ENCODE data around the gene SNAPC2. TPM values are rescaled to one million over a fixed set of nuclear protein-coding genes. Genes with fewer than 3 reads are reported as not detected.
"Not testable (repeated sequence)": the region's sequence is repeated elsewhere in the genome, so short reads cannot be mapped to it uniquely, and the experiment has no call there.

The SNAPC2 gene
- total RNA-seq, 1 donor from 2014 or later = 10.8 TPM

DNA sequence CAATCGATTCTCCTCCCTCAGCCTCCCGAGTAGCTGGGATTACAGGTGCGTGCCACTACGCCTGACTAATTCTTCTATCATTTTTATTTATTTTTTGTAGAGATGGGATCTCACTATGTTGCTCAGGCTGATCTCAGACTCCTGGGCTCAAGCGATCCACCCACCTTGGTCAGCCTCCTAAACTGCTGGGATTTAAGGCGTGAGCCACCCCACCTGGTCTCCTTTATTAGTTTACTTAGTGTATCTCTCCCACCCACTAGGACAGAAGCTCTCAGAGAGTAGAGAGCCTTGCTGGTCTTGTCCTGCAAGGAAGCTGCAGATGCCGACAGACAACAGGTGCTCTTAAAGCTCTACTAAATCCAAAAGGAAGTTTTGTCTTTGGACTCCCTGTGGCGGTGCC is 34.3 kb upstream of the SNAPC2 start:
- H3K4me1 Mint-ChIP-seq (ENCODE audit: low read depth) = no peaks in the 10 kb centered on the region
- no peak for DNase-seq (ENCODE audit: low spot score, unreplicated experiment)
- TF ChIP-seq, protein P1, sequence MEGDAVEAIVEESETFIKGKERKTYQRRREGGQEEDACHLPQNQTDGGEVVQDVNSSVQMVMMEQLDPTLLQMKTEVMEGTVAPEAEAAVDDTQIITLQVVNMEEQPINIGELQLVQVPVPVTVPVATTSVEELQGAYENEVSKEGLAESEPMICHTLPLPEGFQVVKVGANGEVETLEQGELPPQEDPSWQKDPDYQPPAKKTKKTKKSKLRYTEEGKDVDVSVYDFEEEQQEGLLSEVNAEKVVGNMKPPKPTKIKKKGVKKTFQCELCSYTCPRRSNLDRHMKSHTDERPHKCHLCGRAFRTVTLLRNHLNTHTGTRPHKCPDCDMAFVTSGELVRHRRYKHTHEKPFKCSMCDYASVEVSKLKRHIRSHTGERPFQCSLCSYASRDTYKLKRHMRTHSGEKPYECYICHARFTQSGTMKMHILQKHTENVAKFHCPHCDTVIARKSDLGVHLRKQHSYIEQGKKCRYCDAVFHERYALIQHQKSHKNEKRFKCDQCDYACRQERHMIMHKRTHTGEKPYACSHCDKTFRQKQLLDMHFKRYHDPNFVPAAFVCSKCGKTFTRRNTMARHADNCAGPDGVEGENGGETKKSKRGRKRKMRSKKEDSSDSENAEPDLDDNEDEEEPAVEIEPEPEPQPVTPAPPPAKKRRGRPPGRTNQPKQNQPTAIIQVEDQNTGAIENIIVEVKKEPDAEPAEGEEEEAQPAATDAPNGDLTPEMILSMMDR (IDR thresholded peaks at IDR 0.05; ENCODE audit: unreplicated experiment) = no peak
- no peak overlapping the region for H3K4me3 Mint-ChIP-seq (ENCODE audit: low read depth)
- no peaks in the 10 kb centered on the region for H3K36me3 Mint-ChIP-seq (ENCODE audit: insufficient read depth)
- no peak overlapping the region for H3K27ac Mint-ChIP-seq
- peaks cover 16% of the 10 kb centered on the region for H3K27me3 Mint-ChIP-seq
- H3K9me3 Mint-ChIP-seq (ENCODE audit: low read depth) = no peaks in the 10 kb centered on the region

- Mint-ChIP-seq H3K36me3 (ENCODE audit: insufficient read depth) (no peaks in the 10 kb centered on the region), H3K27ac (no peak overlapping the region), H3K4me3 (ENCODE audit: low read depth) (no peak overlapping the region), H3K27me3 (peaks cover 20% of the 10 kb centered on the region), H3K4me1 (ENCODE audit: low read depth) (no peaks in the 10 kb centered on the region), H3K9me3 (ENCODE audit: low read depth) (no peaks in the 10 kb centered on the region)
- no peak for DNase-seq (ENCODE audit: low spot score, unreplicated experiment)
- TF ChIP-seq, protein P1 (IDR thresholded peaks at IDR 0.05; ENCODE audit: unreplicated experiment) = no peak
Measured at GRCh38 chr19:7887408-7888144, 32.6 kb upstream of the SNAPC2 start.

GRCh38 chr19:7888145-7888825 is 31.9 kb upstream of the SNAPC2 start, which contains the start of gene LRRC8E:
TSS of gene LRRC8E (plus strand) at chr19:7888510. CDS start at chr19:7895604, 7,094 bp downstream.
- peaks cover 20% of the 10 kb centered on the region for H3K27me3 Mint-ChIP-seq
- no peaks in the 10 kb centered on the region for H3K9me3 Mint-ChIP-seq (ENCODE audit: low read depth)
- DNase-seq (ENCODE audit: low spot score, unreplicated experiment) = peak; percentile 69
- H3K27ac Mint-ChIP-seq = no peak within 1 kb of the TSS
- TF ChIP-seq, protein P1 (IDR thresholded peaks at IDR 0.05; ENCODE audit: unreplicated experiment) = no peak
- no peaks in the 10 kb centered on the region for H3K4me1 Mint-ChIP-seq (ENCODE audit: low read depth)
- no peaks in the 10 kb centered on the region for H3K36me3 Mint-ChIP-seq (ENCODE audit: insufficient read depth)
- peak within 1 kb of the TSS; percentile 58 for H3K4me3 Mint-ChIP-seq (ENCODE audit: low read depth)

DNA sequence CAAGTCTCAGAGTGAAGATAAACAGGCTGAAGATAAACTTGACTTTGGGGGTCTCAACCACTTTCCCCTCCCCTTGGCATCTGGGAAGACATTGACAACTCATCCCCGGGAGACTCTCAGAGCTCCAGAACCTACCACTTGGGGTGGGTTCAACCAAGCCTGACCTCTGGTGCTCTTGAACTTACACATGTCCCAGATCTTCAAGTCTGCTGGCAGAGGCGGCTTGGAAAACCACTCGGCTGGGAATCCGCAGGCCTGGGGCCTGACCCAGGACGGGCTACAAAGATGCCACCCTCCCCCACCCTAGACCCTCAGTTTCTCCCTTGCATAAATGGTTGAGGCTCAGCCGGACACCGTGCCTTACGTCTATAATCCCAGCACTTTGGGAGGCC is 31.3 kb upstream of the SNAPC2 start:
- H3K9me3 Mint-ChIP-seq (ENCODE audit: low read depth) = no peaks in the 10 kb centered on the region
- TF ChIP-seq, protein P1 (IDR thresholded peaks at IDR 0.05; ENCODE audit: unreplicated experiment) = no peak
- no peak overlapping the region for H3K27ac Mint-ChIP-seq
- H3K27me3 Mint-ChIP-seq = peaks cover 20% of the 10 kb centered on the region
- DNase-seq (ENCODE audit: low spot score, unreplicated experiment) = no peak
- H3K36me3 Mint-ChIP-seq (ENCODE audit: insufficient read depth) = no peaks in the 10 kb centered on the region
- peak overlapping the region; percentile 58 for H3K4me3 Mint-ChIP-seq (ENCODE audit: low read depth)
- H3K4me1 Mint-ChIP-seq (ENCODE audit: low read depth) = no peaks in the 10 kb centered on the region

DNA sequence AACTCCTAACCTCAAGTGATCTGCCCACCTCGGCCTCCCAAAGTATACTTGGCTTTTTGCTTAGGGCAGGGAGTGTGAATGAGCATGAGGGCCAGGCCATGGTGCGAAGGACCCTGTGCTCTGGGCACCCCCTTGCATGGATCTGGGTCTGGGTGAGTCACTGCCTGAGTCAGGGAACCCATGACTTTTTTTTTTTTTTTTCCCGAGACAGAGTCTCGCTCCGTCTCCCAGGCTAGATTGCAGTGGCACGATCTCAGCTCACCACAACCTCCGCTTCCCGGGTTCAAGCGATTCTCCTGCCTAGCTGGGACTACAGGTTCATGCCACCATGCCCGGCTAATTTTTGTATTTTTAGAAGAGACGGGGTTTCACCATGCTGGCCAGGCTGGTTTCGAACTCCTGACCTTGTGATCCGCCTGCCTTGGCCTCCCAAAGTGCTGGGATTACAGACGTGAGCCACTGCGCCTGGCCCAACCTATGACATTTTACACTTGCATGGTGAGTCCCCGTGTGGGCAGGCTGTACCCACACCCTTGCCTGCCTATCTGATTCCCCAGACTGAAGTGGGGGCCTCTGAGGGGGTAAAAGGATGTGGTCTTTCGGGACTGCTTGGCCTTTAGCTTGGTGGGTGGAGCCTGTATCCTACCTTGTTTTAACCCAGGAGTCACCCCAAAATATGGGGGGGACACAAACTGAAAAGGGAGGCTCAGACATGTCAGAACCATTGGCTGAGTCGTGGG is 26.6 kb upstream of the SNAPC2 start:
- not testable (repeated sequence) for H3K9me3 Mint-ChIP-seq (ENCODE audit: low read depth); H3K4me3 Mint-ChIP-seq (ENCODE audit: low read depth); DNase-seq (ENCODE audit: low spot score, unreplicated experiment); H3K27ac Mint-ChIP-seq; H3K36me3 Mint-ChIP-seq (ENCODE audit: insufficient read depth); H3K4me1 Mint-ChIP-seq (ENCODE audit: low read depth)
- H3K27me3 Mint-ChIP-seq = peaks cover 15% of the 10 kb centered on the region

Data from progenitor cell of endocrine pancreas (in vitro differentiated cells).